ENCODE results near the gene RAX2.

The RAX2 gene

DNA sequence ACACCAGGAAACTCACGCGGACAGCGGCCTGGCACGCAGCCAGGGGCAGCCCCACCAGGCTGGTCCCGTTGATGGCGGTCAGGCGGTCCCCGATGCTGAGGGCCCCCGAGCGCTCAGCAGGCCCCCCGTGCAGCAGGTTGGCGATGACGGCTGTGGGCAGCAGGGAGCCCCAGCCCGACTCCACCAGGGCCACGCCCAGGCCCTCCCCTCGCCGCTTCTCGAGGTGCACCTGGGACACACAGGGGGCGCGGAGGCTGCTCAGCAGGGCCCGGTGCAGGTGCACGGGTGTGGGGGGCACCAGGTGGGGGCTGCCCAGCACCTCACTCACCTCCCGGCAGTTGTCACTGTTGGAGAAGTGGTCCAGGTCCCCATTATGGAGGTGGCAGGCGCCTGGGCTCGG lies 19.5 kb downstream of the RAX2 start:
- Histone ChIP-seq H3K9me3 (no peaks in the 10 kb centered on the region), H3K4me3 (no peak overlapping the region), H3K27me3 (no peaks in the 10 kb centered on the region), H3K27ac (no peak overlapping the region), H3K4me1 (peaks cover 33% of the 10 kb centered on the region), H4K20me1 (no peaks in the 10 kb centered on the region), H3K9ac (no peak overlapping the region), H3K4me2 (no peak overlapping the region), H3K36me3 (peaks cover 50% of the 10 kb centered on the region)
- no peak for TF ChIP-seq Cebpa-rat (IDR thresholded peaks at IDR 0.05)

DNA sequence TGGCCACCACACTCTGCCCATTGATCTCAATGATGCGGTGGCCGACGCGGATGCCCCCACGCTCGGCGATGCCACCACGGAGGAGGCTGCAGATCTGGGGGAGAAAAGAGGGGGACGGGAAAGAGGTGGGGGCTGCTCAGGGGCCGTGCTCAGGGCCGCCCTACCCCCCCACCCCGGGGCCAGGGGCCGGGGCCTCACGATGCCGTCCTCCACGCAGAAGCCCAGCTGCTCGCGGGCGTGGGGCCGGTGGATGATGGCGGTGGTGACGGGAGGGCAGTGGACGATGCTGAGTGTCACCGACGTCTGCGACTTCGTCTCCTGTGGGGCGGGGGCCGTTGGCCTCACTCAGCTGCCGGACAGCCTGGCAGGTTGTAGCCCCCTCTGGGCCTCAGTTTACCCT lies 20.8 kb downstream of the RAX2 start:
- Histone ChIP-seq H3K4me3 (no peak overlapping the region), H3K9me3 (no peaks in the 10 kb centered on the region), H3K27me3 (no peaks in the 10 kb centered on the region), H3K4me2 (no peak overlapping the region), H3K27ac (no peak overlapping the region), H3K4me1 (peaks cover 28% of the 10 kb centered on the region), H3K9ac (no peak overlapping the region), H4K20me1 (no peaks in the 10 kb centered on the region), H3K36me3 (peaks cover 45% of the 10 kb centered on the region)
- TF ChIP-seq Cebpa-rat (IDR thresholded peaks at IDR 0.05) = no peak

DNA sequence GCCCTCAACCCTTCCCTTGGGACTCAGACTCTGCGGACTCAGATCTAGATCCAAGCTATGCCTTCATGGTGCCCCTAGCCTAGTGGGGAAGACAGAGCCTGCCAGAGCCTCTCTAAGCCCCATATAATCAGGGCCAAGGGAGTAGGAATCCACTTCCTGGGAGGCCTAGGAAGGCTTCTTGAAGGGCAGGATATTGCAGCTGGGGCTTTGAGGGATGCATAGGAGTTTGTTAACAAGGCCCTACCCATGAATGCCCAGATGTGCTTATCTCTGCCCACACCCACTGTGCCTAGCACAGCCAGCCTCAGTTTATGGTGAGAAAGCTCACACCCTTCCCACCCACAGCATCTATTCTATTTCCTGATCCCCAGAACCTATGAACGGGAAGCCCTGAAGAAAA lies 21.8 kb downstream of the RAX2 start:
- Histone ChIP-seq H3K4me1 (peaks cover 19% of the 10 kb centered on the region), H3K4me3 (no peak overlapping the region), H3K4me2 (no peak overlapping the region), H3K9me3 (no peaks in the 10 kb centered on the region), H3K27me3 (no peaks in the 10 kb centered on the region), H4K20me1 (no peaks in the 10 kb centered on the region), H3K36me3 (peaks cover 45% of the 10 kb centered on the region), H3K27ac (no peak overlapping the region), H3K9ac (no peak overlapping the region)
- TF ChIP-seq Cebpa-rat (IDR thresholded peaks at IDR 0.05) = no peak

DNA sequence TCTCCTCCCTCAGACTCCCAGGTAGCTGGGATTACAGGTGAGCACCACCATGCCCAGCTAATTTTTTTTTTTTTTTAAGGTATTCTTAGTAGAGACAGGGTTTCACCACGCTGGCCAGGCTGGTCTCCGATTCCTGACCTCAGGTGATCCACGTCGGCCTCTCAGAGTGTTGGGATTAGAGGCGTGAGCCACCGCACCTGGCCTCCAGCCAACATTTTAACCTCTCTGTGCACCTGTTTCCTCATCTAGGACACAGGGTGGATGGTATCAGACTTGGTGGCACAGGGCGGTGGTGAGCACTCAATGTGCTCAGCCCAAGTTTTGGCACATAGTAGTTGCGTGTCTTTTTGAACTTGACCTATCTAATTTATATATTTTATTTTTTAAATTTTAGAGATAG lies 23.1 kb downstream of the RAX2 start:
- Histone ChIP-seq H3K4me2 (no peak overlapping the region), H3K9ac (no peak overlapping the region), H3K27ac (no peak overlapping the region), H3K4me1 (peaks cover 7% of the 10 kb centered on the region), H3K36me3 (peaks cover 45% of the 10 kb centered on the region), H3K9me3 (no peaks in the 10 kb centered on the region), H3K4me3 (no peak overlapping the region), H3K27me3 (no peaks in the 10 kb centered on the region), H4K20me1 (no peaks in the 10 kb centered on the region)
- no peak for TF ChIP-seq Cebpa-rat (IDR thresholded peaks at IDR 0.05)

DNA sequence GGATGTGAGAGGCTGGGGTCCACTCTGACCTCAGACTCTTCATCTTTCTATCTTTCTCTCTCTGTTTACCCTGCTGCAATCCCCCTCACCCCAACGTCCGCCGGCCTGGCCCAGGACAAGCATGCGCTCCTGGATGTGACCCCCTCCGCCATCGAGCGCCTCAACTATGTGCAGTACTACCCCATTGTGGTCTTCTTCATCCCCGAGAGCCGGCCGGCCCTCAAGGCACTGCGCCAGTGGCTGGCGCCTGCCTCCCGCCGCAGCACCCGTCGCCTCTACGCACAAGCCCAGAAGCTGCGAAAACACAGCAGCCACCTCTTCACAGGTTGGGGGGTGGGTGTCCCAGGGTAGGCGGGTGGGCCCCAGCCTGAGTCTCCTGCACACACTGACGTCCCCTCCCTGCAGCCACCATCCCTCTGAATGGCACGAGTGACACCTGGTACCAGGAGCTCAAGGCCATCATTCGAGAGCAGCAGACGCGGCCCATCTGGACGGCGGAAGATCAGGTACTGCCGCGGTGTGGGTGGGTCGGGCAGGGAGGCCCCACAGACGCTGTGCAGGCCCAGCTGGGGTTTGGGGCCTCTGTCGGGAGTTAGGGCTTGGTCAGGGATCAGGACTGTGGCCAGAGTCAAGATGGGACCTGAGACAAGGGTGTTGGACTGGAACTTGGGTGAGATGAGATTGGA lies 25.5 kb downstream of the RAX2 start:
- H3K27me3 ChIP-seq = no peaks in the 10 kb centered on the region
- no peak overlapping the region for H3K27ac ChIP-seq
- no peak overlapping the region for H3K9ac ChIP-seq
- TF ChIP-seq Cebpa-rat (IDR thresholded peaks at IDR 0.05) = no peak
- H3K9me3 ChIP-seq = no peaks in the 10 kb centered on the region
- H4K20me1 ChIP-seq = no peaks in the 10 kb centered on the region
- H3K4me3 ChIP-seq = no peak overlapping the region
- no peak overlapping the region for H3K4me2 ChIP-seq
- peaks cover 21% of the 10 kb centered on the region for H3K36me3 ChIP-seq
- H3K4me1 ChIP-seq = no peaks in the 10 kb centered on the region

DNA sequence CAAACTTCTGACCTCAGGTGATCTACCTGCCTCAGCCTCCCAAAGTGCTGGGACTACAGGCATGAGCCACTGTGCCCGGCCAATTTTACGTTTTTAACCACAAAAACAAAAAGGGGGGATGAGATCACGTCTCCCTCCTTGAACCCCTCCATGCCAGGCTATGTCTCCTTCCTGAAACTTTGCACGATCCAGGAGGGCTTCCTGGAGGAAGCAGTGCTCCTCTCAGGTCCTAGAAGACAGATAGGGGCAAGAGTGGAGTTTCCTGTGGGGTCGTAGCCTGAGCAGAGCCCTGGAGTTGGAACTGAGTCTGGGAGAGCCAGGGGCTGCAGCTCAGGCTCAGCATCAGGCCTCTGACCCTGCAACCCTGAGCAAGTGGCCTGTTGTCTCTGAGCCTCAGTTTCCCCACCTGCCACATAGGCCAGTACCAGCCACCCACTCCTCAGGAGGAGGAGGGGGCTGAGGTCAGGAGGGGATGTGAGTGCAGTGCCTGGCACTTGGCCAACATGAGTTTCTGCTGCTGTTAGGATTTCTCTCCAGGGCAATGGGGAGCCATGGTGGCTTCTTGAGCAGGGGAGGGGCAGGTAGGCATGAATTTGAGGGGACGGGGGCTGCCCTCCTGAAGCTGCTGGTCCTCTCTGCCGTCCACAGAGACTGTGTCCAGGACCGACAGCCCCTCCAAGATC lies 26.5 kb downstream of the RAX2 start:
- no peak overlapping the region for H3K9ac ChIP-seq
- H3K27ac ChIP-seq = no peak overlapping the region
- no peak overlapping the region for H3K4me2 ChIP-seq
- no peak overlapping the region for H3K4me3 ChIP-seq
- no peak for TF ChIP-seq Cebpa-rat (IDR thresholded peaks at IDR 0.05)
- H3K4me1 ChIP-seq = no peaks in the 10 kb centered on the region
- no peaks in the 10 kb centered on the region for H4K20me1 ChIP-seq
- peaks cover 11% of the 10 kb centered on the region for H3K36me3 ChIP-seq
- no peaks in the 10 kb centered on the region for H3K27me3 ChIP-seq
- H3K9me3 ChIP-seq = no peaks in the 10 kb centered on the region

DNA sequence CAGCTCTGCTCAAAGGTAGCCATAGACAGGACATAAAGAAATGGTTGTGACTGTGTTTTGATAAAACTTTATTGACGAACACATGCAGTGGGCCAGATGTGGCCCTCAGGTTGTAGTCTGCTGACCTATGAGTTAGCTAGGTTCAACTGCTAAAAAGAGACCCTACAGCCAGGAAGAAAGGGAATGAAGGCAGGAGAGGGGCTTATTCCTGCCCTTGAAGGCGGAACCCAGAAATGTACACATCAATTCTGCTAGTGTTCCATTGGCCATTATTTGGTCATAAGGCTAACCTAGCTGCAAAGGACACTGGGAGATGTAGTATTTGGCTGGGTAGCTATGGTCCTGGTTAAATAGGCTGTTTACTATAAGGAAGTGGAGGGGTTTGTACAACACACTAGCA lies 28.5 kb downstream of the RAX2 start:
- H3K4me2 ChIP-seq = no peak overlapping the region
- H3K4me1 ChIP-seq = no peaks in the 10 kb centered on the region
- H3K27me3 ChIP-seq = no peaks in the 10 kb centered on the region
- H3K9me3 ChIP-seq = no peaks in the 10 kb centered on the region
- no peaks in the 10 kb centered on the region for H4K20me1 ChIP-seq
- no peak overlapping the region for H3K4me3 ChIP-seq
- H3K27ac ChIP-seq = no peak overlapping the region
- no peaks in the 10 kb centered on the region for H3K36me3 ChIP-seq
- TF ChIP-seq Cebpa-rat (IDR thresholded peaks at IDR 0.05) = no peak
- no peak overlapping the region for H3K9ac ChIP-seq

DNA sequence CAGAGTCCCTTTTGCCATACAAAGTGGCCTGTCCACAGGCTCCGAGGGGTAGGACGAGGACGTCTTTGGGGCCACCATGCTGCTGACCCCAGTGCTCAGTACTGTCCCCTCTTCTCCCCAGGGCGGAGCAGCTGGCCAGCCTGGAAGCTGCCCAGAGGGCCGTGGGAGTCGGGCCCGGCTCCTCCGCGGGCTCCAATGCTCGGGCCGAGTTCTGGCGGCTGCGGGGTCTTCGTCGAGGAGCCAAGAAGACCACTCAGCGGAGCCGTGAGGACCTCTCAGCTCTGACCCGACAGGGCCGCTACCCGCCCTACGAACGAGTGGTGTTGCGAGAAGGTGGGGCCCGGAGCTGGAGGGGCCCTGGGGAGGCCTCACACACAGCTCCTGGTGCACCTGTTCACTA lies 31.6 kb downstream of the RAX2 start:
- TF ChIP-seq Cebpa-rat (IDR thresholded peaks at IDR 0.05) = no peak
- Histone ChIP-seq H3K9ac (no peak overlapping the region), H3K36me3 (no peaks in the 10 kb centered on the region)

DNA sequence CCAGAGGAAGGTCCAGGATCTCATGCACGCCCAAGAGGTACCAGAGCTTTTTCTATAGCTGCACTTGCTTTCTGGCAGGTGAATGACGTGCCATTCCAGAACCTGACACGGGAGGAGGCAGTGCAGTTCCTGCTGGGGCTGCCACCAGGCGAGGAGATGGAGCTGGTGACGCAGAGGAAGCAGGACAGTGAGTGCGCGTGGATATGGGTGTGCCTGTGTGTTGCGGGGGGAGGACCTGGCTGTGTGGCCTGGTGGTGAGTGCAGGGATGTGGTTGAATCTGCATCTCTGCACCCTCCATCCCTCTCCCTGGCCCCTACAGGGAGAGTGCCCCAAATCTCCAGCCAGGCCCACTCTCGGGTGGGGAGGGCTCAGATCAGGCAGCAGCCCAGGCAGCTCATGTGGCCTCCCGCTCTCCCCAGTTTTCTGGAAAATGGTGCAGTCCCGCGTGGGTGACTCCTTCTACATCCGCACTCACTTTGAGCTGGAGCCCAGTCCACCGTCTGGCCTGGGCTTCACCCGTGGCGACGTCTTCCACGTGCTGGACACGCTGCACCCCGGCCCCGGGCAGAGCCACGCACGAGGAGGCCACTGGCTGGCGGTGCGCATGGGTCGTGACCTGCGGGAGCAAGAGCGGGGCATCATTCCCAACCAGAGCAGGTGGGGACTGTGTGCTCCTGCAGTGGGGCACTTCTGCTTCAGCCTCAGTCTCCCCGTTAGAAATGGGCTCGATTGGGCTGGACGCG lies 33.4 kb downstream of the RAX2 start:
- Histone ChIP-seq H3K27me3 (no peaks in the 10 kb centered on the region), H3K36me3 (no peaks in the 10 kb centered on the region), H3K9ac (no peak overlapping the region)

More for the DNA sequence above, 31.6 kb downstream of the RAX2 start:
- Histone ChIP-seq H3K27ac (no peak overlapping the region), H3K27me3 (no peaks in the 10 kb centered on the region), H3K4me2 (no peak overlapping the region), H3K9me3 (no peaks in the 10 kb centered on the region), H4K20me1 (no peaks in the 10 kb centered on the region), H3K4me3 (no peak overlapping the region), H3K4me1 (no peaks in the 10 kb centered on the region)

More for the DNA sequence above, 33.4 kb downstream of the RAX2 start:
- Histone ChIP-seq H3K27ac (no peak overlapping the region), H3K4me2 (no peak overlapping the region), H4K20me1 (no peaks in the 10 kb centered on the region), H3K4me3 (no peak overlapping the region), H3K4me1 (peaks cover 2% of the 10 kb centered on the region; the same call in 1 of the 2 replicates), H3K9me3 (no peaks in the 10 kb centered on the region)
- TF ChIP-seq Cebpa-rat (IDR thresholded peaks at IDR 0.05) = no peak
